Left renal pelvis (tissue), 4 donors: Measurements from ENCODE around the gene CBX4. TPM values are rescaled to one million over a fixed set of nuclear protein-coding genes. Genes with fewer than 3 reads are reported as not detected.

Experiments
- DNase-seq, 4 donors: peaks; one replicate each; pipeline ENCODE4 v3.0.0-alpha.2; 2013; ENCODE audit warnings: low read depth in 4 of 4, low spot score in 3 of 4
- polyA plus RNA-seq, 4 donors: library from polyadenylated mRNA; unstranded; fragments of 120-200 nt; gene quantifications; one replicate each; pipeline ENCODE4 v1.2.1, GENCODE V29; 2013; ENCODE audit not compliant: insufficient read length in 4 of 4

CBX4 gene
- polyA plus RNA-seq, 4 donors, result 10.1 to 16.9 (median 13.4) TPM

GRCh38 chr17:79814974-79815835 lies 24.0 kb downstream of the CBX4 start:
- no peak for DNase-seq

DNA sequence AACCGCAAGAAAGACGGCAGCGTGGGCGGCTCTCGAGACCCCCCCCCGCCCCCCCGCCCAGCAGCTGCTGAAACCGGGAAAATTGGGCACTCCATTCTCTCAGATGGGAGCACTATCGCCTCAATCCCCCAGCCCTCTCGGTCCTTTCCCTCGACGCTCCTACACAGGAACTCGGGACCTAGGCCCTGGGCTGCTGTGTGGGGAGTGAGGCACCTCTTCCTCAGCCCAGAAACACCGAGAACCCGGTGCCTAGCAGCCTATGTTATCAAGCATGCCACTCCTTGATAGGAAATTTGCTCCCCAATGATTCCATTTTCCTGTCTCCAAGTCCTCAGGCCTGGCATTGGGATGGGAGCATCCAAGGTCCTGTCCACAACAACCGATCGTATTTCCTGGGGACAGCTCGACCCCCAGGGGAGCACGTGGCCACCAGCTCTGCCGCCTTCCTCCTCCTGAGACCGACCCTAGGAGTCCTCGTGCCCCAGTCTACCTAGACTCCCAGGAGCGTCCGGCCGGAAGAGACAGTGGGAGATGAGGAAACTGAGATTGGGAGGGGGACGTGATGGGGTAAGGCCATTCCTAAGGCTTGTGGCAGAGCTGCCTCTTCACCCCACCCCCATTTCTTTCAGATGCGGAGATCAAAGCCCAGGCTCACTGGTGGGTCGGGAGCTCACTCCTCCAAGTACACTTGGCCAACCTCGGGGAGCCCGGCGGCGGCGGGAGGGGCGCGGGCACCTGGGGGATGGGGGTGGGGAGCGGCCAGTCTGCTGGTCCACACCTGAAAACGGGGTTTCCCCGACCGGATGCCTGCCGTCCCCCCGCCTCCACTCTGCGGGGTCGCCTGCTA lies 24.9 kb downstream of the CBX4 start:
- DNase-seq, result no peak

DNA sequence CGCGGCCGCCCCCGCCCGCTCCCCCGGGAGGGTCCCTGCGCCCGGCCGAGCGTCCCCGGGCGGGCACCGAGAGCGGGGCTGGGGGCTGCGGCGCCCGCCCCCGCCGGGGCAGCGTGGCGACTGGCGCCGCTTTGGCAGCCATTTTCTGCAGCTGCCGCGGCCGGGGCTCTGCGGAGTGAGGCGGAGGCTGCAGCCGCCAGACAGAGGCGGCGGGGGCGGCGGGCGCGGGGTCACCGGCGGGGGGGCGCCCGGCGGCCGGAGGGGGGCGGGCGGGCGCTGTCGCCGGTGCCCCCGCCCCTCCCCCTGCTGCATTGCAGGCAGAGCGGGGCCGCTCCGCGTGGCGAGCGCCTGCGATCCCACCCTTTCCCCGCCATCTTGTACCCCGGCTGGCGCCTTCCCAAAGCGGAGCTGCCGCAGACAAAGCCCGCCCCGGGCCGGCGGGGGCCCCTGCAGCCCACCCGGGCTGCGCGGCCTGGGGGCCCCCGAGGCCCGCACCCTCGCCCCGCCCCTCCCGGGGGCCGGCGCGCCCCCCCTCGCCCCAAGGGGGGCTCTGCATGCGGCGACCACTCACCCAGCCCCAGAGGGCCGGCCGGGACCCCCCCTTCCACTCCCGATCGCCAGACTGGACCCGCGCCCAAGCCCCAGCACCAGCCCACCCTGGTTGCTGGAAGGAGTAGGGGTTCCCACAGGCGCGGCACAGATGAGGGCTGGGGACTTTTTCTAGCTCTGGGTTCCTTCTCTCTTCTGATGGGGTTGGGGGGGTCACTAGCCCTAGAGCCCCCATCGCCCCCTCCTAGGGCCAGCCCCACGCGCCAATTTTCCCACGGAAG lies 25.7 kb downstream of the CBX4 start:
- DNase-seq, result no peak

DNA sequence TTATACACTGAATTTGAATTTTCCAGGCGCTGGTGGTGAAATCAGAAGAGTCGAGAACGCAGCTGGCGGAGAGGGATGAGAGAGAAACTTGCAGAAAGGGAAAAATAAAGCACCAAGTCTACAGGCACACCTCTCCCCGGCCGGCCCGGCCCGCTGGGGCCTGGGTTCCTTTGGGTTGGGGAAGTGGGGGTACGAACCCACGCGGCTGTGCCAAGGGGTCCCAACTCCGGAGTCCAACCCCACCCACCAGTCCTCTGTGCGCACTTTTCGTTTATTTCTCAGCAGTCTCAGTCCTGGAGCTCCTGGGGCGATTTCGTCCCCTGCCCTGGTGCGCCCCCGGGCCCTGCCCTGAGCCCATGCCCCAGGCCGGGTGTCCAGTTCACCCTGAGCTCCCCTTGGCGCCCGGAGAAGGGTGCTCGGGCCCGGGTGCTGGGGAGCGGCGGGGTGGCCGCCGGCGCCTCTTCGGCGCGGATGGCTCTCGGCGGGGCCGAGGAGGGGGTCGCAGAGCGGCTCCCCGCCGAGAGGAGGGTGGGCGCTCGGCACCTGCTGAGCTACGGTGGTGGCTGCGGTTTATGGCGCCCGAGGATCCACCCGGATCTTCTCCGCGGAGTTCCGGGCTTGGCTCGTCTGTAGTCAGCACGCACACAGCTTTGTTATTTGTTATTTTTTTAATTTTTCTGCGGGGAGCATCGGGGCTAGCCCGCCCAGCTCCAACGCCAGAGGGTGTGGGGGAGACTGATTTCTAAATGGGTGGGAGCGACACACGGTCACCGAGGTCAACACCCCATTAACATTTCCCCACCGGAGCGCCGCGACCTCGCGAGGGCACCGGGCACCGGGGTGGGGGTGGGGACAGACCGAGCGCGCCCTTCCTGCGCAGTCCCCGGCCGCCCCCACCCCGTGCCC lies 26.6 kb downstream of the CBX4 start:
- no peak for DNase-seq

DNA sequence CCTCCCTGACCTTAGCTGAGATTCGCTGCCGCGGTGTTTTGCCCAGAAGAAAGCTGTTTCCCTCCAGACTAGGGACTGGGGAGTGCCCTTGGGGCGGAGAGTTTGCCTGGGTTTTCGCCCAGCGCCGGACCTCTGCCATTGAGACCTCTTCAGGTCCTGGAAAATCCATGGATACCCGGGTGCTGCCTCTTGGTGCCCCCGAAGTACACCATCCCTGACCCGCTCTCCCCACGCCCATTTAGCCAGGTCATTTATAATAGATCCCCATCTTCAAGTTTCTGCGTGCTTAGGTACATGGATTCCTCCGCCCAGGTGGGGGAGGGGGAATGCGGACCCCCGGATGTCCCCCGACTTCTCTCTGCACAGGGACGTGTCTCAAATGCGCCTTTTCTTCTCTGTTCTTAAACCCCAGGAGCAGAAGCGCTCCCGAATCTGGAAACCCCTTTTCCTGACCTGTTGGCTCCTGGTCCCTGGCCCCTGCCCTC lies 27.3 kb downstream of the CBX4 start:
- DNase-seq, result no peak

DNA sequence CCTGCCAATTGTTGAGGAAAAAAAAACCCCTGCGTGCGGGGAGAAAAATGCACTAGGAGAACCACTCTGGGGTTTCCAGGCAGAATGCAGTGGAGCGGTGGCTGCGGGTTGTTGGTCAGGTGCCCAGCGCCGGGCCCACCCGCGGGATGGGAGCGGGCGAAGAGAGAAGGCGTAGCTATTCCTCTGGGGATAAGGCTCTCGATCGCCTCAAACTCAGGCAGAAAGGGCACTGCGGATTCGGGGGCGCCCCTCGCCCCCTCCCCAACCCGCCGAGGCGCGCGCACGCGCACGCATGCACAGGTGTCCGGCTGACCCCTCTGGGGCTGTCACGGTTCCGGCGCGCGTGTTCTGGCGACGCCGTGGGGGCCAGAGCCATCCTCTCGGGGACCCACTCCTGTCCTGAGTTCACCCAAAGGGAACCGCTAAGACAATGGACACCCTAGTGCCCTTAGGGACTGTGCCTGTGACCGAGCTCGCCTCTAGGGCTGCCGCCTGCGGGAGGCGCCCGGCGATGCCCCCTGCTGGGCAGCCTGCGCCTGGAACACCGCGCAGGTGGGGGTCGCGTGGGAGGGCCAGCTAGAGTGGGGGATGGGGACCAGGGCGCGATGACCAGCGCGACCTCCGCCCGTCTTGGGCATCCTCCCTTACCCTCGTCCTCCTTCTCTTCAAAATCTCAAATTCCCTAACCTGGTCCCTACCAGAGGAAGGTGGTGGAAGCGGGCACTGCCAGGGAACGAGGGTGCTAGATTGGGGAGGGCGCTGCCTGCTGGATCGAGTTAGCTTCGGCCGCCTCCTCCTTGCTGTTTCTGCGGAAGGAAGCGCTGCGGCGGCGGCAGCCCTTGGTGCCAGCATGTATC lies 28.0 kb downstream of the CBX4 start:
- no peak for DNase-seq

GRCh38 chr17:79810130-79811010 lies 28.9 kb downstream of the CBX4 start:
- no peak for DNase-seq

GRCh38 chr17:79809530-79810129 lies 29.6 kb downstream of the CBX4 start:
- DNase-seq, result no peak

- DNase-seq, result no peak
Observed at GRCh38 chr17:79808763-79809529, 30.3 kb downstream of the CBX4 start.

DNA sequence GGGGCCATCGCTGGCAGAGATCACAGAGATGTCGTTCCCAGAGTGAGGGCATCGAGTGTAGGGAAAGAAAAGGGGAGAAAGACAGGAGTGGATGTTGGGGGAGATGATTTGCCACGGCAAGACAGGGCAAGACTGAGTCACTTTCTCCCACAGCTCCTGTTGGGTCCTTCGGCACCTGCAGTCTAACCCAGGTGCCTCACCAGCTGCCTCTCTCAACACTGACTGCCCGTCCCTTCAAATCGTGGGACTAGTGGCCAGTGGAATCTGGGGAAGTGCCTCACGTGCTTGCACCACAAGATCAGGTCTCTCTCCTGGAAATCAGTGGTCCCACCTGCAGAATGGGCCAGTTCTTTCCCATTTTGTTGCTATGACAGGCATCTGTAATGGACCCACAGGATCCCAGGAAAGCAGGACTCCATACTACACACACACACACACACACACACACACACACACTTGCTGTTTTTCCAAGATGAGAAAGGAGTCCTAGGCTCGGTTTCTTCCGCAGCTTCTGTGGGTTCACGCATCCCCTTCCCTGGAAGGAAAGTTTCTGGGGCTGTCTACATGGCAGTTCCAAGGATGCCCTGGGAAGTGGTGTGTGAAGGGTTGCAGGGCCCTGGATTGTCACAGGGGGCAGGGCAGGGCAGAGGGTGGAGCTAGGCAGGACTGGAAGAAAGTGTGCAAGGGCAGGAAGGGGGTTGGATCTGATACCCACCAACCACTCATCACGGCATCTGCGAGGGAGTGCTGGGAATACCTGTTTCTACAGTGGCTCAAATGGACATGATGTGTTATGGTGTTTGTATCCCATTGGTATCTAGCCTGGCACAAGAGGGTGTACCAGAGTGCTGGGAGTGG lies 32.1 kb downstream of the CBX4 start:
- no peak for DNase-seq

GRCh38 chr17:79806446-79806760 lies 32.8 kb downstream of the CBX4 start:
- DNase-seq, result no peak

- DNase-seq, result no peak
Observed at GRCh38 chr17:79804856-79805696, 34.2 kb downstream of the CBX4 start.

GRCh38 chr17:79803997-79804855 lies 35.0 kb downstream of the CBX4 start:
- no peak for DNase-seq

GRCh38 chr17:79803421-79803996 lies 35.7 kb downstream of the CBX4 start:
- no peak for DNase-seq
